ENCODE results near the gene RAB43. TPM values are rescaled to one million over a fixed set of nuclear protein-coding genes. Genes with fewer than 3 reads are reported as not detected.

RAB43 gene
- total RNA-seq, 2 donors from 2014 or later = 33.7 to 37.8 TPM

GRCh38 chr3:129046037-129046731 lies 75.4 kb downstream of the RAB43 start:
- no peak overlapping the region for H3K27ac Mint-ChIP-seq
- peaks cover 5% of the 10 kb centered on the region for H3K4me1 Mint-ChIP-seq
- H3K9me3 ChIP-seq (ENCODE audit: control insufficient read depth, low read length, poor library complexity, severe bottlenecking) = no peaks in the 10 kb centered on the region
- peak overlapping the region; percentile 77 for H3K4me3 Mint-ChIP-seq
- peaks cover 10% of the 10 kb centered on the region for H3K27me3 Mint-ChIP-seq
- DNase-seq (no peak), ATAC-seq (peak; percentile 75)
- peaks cover 6% of the 10 kb centered on the region for H3K36me3 Mint-ChIP-seq (ENCODE audit: low read depth)

- Mint-ChIP-seq H3K27ac (no peak overlapping the region), H3K27me3 (peaks cover 10% of the 10 kb centered on the region), H3K4me3 (peak overlapping the region; percentile 77), H3K4me1 (peaks cover 5% of the 10 kb centered on the region), H3K36me3 (ENCODE audit: low read depth) (peaks cover 6% of the 10 kb centered on the region)
- peak in 1 of 3 donors; percentile 11 for DNase-seq
- H3K9me3 ChIP-seq (ENCODE audit: control insufficient read depth, low read length, poor library complexity, severe bottlenecking) = no peaks in the 10 kb centered on the region
- peak; percentile 84 for ATAC-seq
Measured at GRCh38 chr3:129045675-129046036, 75.9 kb downstream of the RAB43 start.

- H3K27me3 Mint-ChIP-seq = peaks cover 10% of the 10 kb centered on the region
- peaks cover 6% of the 10 kb centered on the region for H3K36me3 Mint-ChIP-seq (ENCODE audit: low read depth)
- H3K4me3 Mint-ChIP-seq = no peak overlapping the region
- H3K27ac Mint-ChIP-seq = no peak overlapping the region
- no peak for DNase-seq
- ATAC-seq = no peak
- no peaks in the 10 kb centered on the region for H3K9me3 ChIP-seq (ENCODE audit: control insufficient read depth, low read length, poor library complexity, severe bottlenecking)
- peaks cover 18% of the 10 kb centered on the region for H3K4me1 Mint-ChIP-seq
Measured at GRCh38 chr3:129040579-129041300, 80.9 kb downstream of the RAB43 start.

GRCh38 chr3:129040039-129040336 lies 81.6 kb downstream of the RAB43 start:
- Mint-ChIP-seq H3K27me3 (peaks cover 10% of the 10 kb centered on the region), H3K4me3 (no peak overlapping the region), H3K27ac (no peak overlapping the region), H3K36me3 (ENCODE audit: low read depth) (peaks cover 6% of the 10 kb centered on the region), H3K4me1 (peaks cover 22% of the 10 kb centered on the region)
- H3K9me3 ChIP-seq (ENCODE audit: control insufficient read depth, low read length, poor library complexity, severe bottlenecking) = no peaks in the 10 kb centered on the region
- DNase-seq (no peak), ATAC-seq (no peak)

GRCh38 chr3:129039271-129040038 lies 82.1 kb downstream of the RAB43 start:
- H3K36me3 Mint-ChIP-seq (ENCODE audit: low read depth) = peaks cover 6% of the 10 kb centered on the region
- H3K9me3 ChIP-seq (ENCODE audit: control insufficient read depth, low read length, poor library complexity, severe bottlenecking) = no peaks in the 10 kb centered on the region
- H3K4me3 Mint-ChIP-seq = no peak overlapping the region
- H3K27ac Mint-ChIP-seq = no peak overlapping the region
- peaks cover 10% of the 10 kb centered on the region for H3K27me3 Mint-ChIP-seq
- no peak for DNase-seq
- ATAC-seq = no peak
- peaks cover 22% of the 10 kb centered on the region for H3K4me1 Mint-ChIP-seq

GRCh38 chr3:129038121-129038855 lies 83.3 kb downstream of the RAB43 start:
- Mint-ChIP-seq H3K4me3 (no peak overlapping the region), H3K27ac (no peak overlapping the region), H3K4me1 (peaks cover 19% of the 10 kb centered on the region), H3K27me3 (peaks cover 10% of the 10 kb centered on the region), H3K36me3 (ENCODE audit: low read depth) (peaks cover 6% of the 10 kb centered on the region)
- ATAC-seq = no peak
- no peak for DNase-seq
- H3K9me3 ChIP-seq (ENCODE audit: control insufficient read depth, low read length, poor library complexity, severe bottlenecking) = no peaks in the 10 kb centered on the region

Other genes starting within 250 kb of the RAB43 start
- 10 to 100 TPM; 37.0 to 62.4 TPM for gene ACAD9, start 242.2 kb downstream of the RAB43 start, total RNA-seq
- under 1 TPM; 0.15 to 0.37 TPM for gene CFAP92, start 127.7 kb downstream of the RAB43 start, total RNA-seq
- under 1 TPM in 1 of 2 donors, not detected in 1; 0.12 TPM for gene EFCC1, start 120.5 kb downstream of the RAB43 start, total RNA-seq
- gene GP9, start 61.0 kb downstream of the RAB43 start, total RNA-seq = 10 to 100 TPM in 1 of 2 donors, 1 to 10 TPM in 1; 3.8 to 68.5 TPM
- 10 to 100 TPM; 39.0 TPM for gene ISY1, start 39.3 kb upstream of the RAB43 start, total RNA-seq
- 100 to 1,000 TPM; 253 to 276 TPM for gene CNBP, start 62.1 kb upstream of the RAB43 start, total RNA-seq
- 100 to 1,000 TPM; 101 to 102 TPM for gene COPG1, start 127.8 kb upstream of the RAB43 start, total RNA-seq
- 10 to 100 TPM; 48.2 to 55.3 TPM for gene HMCES, start 157.1 kb upstream of the RAB43 start, total RNA-seq

Data from T-helper 17 cell (primary cell).